GM21786 (cell line): Measurements from ENCODE around the gene CRYBB1.

Experiments
- ATAC-seq: cut with Tn5 transposase; IDR thresholded peaks from one replicate; pipeline ENCODE4 v1.9.1; 2021; ENCODE audit not compliant: unreplicated experiment

CRYBB1 gene

DNA sequence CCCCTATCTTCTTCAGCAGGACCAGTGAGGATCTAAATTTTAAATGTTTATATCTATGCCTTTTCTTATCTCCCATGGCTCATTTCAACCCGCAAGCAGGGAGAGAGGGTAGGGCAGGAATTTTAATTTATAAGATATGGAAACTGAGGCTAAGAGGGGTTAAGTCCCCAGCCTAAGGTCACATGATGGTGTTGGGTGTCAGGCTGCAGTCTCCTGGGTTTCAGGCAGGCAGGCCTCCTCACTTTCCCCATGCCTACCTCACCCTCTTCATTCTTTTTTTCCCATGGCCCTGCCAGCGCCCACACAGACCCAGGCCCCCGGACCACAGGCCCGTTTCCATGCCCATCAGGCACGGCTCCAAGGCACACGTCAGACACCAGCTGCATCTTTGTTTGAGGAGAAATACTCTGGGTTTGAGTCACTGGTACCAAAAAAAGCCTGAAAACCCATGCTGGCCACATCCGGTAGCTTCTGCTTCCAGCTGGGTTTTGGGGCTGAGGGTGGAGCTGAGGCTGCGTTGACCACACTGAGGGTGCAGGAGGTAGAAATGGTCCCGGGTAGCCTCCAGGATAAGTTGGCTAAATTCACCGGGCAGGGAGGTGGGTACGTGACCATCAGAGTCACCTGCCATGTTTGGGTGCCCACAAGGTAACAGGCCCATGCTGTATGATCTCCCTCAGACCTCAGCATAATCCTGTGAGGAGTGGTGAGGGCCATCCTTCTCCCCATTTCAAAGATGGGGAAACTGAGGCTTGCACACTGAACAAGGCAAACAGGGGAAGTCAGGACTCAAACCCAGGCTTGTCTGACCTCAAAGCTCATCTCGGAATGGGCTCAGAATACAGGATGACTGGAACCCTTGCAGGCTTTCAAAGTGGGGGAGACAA, 7.5 kb downstream of the CRYBB1 start:
- peak; percentile 75 for ATAC-seq

DNA sequence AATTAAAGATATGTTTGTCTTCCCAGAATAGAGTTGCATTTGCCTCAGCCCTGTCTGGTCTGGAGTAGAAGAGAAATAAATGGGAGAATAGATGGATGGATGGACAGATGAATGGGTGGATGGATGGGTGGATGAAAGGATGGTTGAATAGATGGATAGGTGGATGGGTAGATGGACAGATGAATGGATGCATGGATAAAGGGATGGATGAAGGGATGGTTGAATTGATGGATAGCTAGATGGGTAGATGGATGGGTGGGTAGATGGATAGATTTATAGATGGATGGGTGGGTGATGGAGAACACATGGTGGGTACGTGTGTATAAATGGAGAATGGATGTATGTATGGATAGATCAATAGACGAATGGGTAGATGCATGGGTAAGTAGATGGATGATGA, 8.5 kb downstream of the CRYBB1 start:
- ATAC-seq: no peak

DNA sequence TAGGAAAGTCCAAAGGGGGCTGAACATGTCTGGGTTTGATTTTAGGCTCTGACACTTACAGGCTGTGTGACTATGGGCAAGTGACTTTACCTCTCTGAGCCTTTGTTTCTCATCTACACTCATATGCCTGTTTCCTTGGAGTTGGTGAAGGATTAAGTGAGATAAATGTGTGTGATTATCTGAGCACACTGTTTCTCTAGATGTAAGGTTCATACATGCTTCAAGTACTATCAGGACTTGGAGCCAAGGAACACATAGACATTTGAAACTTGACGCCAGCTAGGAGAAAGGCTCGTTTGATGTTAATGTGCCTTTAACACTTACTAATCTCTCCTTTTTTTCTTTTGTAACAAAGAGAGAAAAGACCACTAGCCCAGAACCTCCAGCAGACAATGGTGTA, 9.7 kb downstream of the CRYBB1 start:
- ATAC-seq: no peak

DNA sequence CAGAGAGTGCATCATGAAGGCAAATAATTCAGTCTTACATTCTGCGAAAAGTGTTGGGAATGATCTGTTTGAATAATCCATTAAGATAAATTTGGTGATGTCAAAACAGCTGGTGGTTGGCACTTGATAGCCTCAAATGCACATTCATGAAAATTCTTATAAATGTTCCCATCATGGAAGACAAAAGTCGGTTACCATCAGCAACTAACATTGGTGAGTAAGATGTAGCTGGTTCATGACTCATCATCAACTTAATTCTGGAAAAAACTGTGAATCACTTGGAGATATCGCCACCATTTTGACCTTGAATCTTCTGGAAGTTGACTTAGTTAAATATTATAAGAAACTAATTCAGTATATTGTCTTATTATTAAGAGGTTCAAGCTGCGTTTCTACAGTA, 11.2 kb downstream of the CRYBB1 start:
- no peak for ATAC-seq

DNA sequence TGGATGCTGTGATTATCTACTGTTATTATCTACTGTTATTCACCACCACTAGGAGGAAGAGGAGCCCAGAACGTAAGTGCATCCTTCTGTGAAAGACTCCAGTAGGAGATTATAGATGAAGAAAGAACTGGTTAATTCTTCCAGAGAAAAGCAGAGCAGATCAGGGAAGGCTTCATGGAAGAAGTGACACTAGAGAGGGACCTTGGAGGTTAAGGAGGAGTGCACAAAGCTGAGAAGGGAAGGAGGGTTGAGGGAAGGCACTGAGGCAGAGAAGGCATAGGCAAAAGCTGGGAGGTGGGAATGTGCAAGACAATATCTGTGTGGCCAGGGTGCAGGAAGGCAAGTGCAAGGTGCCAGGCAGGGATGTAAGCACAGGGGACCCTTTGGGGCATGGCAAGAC, 13.5 kb downstream of the CRYBB1 start:
- no peak for ATAC-seq

DNA sequence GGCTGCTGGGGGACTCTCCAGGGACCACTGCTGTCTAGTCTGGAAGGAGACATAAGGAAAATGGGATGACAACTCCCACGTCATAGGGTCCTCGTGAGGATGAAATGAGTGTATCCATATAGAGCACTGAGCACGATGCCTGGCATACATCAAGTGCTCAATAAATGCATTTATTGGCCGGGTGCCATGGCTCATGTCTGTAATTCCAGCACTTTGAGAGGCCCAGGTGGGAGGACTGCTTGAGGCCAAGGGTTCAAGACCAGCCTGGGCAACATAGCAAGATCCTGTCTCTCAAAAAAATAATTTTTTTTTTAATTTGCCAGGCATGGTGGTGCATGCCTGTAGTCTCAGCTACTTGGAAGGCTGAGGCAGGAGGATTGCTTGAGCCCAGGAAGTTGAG, 15.7 kb downstream of the CRYBB1 start:
- no peak for ATAC-seq

DNA sequence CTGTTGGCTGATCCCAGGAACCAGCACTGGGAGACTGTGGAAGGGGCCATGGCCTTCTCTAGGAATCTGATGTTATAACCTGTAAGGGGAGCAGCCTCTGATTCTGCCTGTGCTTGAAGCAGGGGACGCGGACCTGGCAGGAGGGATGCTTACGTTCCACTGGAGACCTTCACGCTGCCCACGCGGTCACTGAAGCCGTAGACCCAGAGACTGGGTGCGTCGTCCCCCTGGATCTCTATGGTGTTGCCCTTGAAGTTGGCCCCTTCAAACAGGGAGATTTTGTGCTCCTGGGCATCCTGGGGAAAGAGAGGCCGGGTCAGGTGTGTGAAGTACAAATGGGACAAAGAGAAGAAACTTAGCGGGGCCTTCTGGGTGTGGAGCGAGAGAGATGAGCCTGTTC, 16.1 kb downstream of the CRYBB1 start:
- no peak for ATAC-seq

DNA sequence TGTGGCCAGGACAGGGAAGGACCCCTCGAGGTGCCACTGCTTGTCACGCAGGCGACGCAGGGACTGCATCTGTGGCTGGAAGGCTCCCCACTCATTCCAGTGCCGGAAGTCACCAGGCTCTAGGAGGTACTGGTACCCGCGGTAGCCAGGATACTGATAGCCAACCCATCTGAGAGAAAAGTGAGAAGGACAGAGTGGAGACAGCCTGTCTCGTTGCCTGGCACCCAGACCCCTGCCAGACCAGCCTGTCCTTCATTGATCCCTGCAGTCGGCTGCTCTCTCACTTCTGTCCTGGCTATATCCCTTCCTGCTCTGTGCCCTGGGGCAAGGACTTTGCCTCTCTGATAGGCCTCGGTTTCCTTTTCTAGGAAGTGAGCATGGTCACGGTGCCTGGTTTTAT, 18.3 kb downstream of the CRYBB1 start:
- no peak for ATAC-seq

DNA sequence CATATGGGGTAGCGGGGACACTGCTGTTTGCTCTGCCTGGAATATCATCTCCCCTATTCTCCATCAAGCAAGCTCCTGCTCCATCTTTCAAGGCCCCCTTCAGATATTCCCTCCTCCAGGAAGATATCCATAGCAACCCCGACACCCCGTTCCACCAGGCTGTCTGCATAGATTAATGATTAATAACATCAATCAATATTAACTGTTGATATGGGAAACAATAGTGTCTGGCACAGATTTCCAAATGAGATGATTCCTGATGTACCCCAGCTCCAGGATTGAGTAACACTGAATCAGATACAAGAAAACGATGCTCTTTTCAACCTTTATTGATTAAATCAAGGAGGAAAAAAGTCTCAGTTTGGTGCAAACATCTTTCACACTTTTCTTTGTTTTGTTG, 20.3 kb downstream of the CRYBB1 start:
- ATAC-seq: no peak

DNA sequence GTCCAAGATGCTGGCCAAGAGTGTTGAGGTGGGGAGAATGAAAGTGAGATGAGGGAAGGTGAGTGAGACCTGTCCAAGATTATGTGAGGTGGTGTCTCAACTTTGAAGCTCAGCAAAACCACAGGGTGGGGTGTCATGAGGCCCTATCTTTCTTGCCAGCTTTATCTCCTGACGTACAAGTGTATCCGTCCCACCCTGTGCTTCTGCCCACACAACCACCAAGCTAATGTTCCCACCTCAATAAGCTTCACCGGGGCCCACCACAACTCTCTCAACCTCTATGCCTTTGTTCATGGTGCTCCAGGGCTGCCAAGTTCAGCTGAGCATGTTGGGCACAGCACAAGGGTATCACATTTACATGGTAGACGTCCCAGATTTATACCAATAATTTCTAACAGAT, 20.8 kb downstream of the CRYBB1 start:
- no peak for ATAC-seq

DNA sequence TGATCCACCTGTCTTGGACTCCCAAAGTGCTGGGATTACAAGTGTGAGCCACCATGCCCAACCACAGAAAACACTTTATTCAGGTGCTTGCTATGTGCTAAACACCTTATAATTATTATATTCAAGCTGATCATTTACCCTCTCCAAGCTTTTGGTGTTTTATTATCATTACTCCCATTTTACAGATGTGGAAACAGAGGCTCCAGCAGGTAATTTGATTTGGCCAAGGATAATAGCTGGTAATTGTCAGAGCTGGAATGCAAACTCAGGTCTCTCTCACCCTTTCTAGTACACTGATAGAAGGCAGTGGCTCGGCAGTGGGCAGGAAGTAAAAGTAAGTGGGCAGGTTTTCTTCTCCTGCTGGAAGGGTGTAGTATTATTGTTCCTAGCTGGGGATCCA, 24.1 kb downstream of the CRYBB1 start:
- ATAC-seq: no peak

DNA sequence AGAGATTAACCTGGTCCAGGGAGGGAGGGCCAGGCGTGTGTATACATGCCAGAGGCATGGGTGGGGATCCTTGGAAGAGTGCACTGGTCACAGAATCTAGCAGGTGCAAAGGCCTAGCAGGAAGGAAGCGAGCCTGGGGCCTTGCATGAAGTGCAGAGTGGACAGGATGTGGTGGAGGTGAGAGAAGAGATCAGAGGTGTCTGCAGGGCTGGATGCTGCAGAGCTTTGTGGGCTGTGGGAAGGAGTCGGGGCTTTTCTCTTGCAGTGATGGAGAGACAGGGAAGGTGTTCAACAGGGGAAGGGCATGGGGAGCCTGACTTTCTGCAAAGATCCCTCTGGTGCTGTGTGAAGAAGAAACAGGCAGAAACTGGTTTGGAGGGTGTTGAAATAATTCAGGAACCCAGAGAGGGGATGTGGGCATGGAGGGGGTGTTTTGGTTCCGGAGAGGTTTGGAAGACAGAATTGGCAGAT, 25.4 kb downstream of the CRYBB1 start:
- peak; percentile 52 for ATAC-seq

DNA sequence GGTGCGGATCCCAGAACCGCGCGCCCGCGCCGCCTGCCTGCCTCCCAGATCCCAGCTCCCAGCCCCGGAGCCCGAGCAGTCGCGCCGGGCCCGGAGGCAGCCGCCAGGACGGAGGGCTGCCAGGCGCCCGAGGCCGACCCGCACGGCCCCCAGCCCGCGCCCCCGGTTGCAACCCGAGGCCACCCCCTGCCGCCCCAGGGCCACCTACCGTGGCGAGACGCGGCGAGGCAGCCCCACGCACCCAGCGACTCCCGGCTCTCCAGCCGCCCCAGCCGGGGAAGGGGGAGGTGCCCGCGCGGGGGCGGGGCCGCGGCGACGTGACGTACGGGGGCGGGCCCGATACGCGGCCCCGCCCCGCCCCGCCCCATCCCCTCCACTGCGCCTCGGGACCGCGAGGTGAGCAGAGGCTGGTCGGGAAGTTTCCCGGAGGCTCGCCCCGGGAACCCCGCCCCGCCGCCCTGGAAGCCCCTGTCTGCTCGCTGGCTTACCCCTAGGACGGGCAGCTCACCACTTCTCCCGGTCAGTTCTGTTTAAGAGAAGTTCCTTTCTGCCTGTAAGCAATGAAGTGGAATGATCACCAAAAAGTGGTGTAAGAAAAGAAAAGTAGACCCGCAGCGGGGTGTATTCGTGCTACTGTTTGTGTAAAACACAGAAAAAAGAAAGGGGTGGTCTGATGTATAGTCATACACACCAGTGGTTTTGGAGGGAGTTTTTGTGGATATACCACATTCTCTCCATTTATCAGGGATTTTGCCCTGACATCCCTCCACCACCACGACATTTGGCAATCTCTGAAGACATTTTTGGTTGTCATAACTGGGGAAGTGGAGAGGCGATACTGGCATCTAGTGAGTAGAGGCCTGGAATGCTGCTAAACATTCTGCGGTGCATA, 27.7 kb downstream of the CRYBB1 start, which contains the start of gene TPST2:
TPST2 (minus strand) TSS at position 288 of the 892 bp plus-strand sequence. CDS start 48,502 bp downstream, outside the sequence.
- ATAC-seq: peak; percentile 55

DNA sequence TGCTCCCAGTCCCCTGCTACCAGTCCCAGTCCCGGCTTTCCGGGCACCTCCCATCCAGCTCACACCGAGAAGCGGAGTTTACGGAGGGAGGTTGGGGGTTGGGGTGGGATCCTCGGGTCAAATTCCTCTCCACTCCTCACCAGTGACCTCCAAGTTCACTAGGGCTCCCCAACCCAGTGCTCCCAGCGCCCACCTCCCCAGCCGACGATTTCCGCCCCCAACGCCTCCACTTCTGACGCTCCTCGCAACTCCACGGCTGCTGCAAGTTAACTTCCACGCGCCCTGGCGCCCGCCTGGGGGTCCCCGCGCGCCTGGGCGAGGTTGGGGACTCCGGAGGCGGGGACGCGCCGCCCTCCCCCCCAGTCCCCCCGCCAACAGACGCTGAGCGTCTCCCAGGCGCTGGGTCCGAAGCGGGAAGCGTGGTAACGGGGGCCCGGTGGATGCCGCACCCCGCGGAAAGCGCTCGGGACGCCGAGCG, 28.4 kb downstream of the CRYBB1 start:
- ATAC-seq: peak; percentile 5

DNA sequence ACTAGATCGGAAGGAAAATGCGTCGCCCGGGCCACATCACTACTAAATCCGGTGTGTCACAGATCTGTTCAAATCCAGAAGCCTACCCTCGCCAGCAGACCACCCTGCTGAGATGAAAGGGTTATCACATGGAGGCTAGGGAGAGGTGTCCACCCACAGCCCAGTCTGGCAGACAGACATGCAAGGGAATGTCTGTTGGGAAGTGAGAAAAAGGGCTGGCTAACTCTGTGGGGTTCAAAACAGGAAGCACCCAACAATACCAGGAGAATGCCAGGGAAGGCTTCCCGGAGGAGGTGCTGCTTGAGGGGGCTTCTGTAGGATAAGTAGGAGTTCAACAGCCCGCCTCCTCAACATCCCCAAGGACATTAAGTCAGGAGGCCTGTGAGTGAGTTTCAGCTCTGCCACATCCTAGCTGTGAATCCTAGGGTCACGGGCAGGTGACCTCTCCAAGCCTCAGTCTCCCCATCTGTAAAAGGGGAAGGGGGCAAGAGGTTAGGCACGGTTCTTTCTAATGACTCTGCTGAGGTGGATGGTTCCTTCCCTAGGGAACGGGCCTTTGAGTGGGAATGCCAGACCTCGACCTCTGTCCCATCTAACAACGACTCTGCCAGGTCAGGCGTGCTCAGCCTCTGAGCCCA, 29.0 kb downstream of the CRYBB1 start:
- no peak for ATAC-seq

DNA sequence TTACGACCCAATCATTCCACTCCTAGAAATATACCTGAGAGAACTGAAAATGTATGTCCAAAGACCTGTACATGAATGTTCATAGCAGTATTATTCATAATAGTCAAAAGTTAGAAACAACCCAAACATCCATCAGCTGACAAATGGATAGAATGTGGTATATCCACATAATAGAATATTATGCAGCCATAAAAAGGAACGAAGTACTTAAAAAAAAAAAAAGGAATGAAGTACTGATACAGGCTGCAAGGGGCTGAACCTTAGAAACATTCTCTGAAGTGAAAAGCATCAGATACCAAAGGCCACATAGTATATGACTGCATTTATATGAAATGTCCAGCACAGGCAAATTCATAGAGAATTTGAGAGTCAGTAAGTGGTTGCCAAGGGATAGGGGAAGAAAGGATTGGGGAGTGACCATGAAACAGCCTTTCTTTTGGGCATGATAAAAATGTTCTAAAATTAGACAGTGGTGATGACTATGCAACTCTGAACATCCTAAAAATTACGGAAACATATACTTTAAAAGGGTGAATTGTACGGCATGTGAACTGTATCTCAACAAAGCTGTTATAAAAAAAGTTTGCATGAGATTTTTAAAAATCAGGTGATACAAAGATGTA, 29.7 kb downstream of the CRYBB1 start:
- ATAC-seq: no peak

DNA sequence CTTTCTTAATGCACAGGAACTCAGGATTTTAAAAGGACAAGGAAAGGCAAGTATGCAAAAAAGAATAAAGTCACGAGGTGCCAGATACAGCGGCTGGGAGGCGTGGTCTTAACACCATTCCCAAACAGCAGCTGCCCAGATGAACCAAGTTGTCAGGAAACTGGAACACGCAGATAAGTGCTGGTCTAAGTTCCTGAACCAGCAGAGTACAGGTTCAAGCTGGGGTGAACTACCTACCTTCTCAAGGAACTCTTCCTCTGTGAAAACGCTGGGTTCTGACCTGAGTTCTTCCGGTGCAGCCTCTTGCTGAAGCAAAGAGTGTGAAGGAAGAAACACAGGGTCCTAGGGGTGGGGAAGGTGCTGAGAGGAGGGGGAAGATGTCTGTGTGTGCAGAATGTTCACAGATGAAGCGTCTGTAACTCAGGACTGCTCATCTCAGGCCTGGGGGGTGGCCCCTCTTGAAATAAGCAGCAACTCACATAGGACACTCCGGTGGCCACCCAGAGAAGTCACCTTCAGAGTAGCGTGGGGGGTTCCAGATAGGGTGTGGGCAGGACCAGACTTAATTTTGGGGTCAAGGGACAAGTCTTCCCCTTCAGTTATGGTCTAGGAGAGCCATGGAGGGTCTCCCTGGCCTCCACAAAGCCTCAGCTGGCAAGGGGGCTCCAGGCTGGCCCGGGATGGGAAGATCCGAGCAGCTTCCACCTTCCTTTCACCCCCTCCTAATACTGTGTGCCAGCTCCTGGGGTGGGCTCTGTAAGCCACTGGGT, 31.1 kb downstream of the CRYBB1 start:
- ATAC-seq: no peak

DNA sequence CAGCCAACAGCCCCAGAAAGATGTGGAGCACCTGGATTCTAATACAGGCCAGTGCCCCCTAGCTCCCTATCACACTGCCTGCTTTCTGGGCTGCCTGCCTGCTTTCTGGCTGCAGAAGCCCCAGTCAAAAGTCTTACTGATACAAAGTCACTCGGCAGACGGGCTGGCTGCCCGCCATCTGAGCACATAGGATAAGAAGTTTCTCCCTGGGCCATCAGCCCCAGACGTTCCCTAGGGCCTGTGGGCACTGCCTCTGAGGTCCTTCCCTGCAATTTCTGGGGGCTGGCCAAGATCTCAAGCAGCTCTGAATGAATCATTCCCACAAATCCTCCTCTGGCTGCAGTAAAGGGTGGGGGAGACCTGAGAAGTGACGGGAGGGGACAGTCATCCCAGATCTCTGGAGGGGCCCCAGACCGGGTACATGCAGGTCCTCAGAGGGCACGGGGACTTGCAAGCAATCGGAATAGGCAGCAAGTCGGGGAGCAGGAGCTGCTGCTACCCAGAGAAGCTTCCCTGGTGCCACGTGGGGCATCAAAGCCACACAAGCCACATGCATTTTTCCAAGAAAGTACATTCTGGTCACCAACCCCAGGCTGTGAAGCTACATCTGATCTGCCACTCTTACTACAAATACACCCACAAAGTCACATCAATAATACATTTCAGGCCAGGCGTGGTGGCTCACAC, 32.6 kb downstream of the CRYBB1 start:
- ATAC-seq: no peak

DNA sequence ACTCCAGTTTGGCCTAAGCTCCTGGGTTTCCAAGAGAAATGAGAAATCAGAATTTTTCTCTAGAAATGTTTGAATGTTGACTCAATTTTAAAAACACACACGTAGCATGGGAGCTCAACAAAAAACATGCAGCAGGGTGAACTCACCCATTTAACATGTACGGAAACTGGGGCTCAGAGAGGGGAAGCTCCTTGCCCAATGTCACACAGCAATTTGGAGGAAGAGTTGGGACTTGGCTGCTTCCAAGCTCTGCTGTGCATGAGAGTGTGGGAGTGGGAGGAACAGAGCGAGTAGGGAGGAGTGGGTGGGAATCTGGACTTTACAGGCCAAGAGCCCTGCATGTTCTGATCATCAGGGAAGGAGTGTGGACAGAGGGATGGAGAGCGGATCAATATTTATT, 33.8 kb downstream of the CRYBB1 start:
- no peak for ATAC-seq
